ENCODE data around the gene OR51B6. TPM values are rescaled to one million over a fixed set of nuclear protein-coding genes. Genes with fewer than 3 reads are reported as not detected.

OR51B6 gene
- total and polyA plus RNA-seq, 2 of the 13 experiments (the other 11 are each of a cell fraction or from before 2014, with no cell fraction given), result not detected

- Histone ChIP-seq H3K27me3 (ENCODE audit: control insufficient read depth in 1 of 2, insufficient read depth in 2 of 2, low read length in 2 of 2) (no peaks in the 10 kb centered on the region), H3K9me3 (ENCODE audit: low read length) (no peaks in the 10 kb centered on the region), H3K4me3 (replicated peaks in 1 of 3; ENCODE audit: insufficient read depth in 1 of 3, low read depth in 2 of 3, low read length in 3 of 3) (no peak overlapping the region), H3K79me2 (ENCODE audit: insufficient read depth, low read length) (no peaks in the 10 kb centered on the region), H2AFZ (ENCODE audit: low read length) (no peak overlapping the region), H4K20me1 (ENCODE audit: insufficient read depth, low read length) (0 out of 2 replicates have a peak, but pooled peaks cover 3% of the 10 kb centered on the region), H3K4me1 (ENCODE audit: insufficient read depth, low read length) (no peaks in the 10 kb centered on the region), H3K9ac (ENCODE audit: insufficient read depth, low read depth, low read length) (no peak overlapping the region), H3K27ac (ENCODE audit: extremely low read length, insufficient read depth, low read length) (no peak overlapping the region), H3K4me2 (ENCODE audit: low read depth, low read length) (no peak overlapping the region), H3K36me3 (replicated peaks in 1 of 2; ENCODE audit: control insufficient read depth in 1 of 2, insufficient read depth in 2 of 2, low read length in 2 of 2) (no peaks in the 10 kb centered on the region)
- DNase-seq (ENCODE audit: low spot score), result no peak
- intact Hi-C loops (cut with micrococcal nuclease; ENCODE audit: unreplicated experiment), result no loop called here
- in situ Hi-C loops (cut with HindIII; ENCODE audit: extremely low pct_ligation_motif_present, low pct_unique_long_range_greater_than_20kb), result loop anchor here (5.0 to 10.0 kb wide), 2 partner anchors 182 to 260 kb away; partner anchors contain the start of gene OR51V1
- POLR2A ChIA-PET, result no interaction called here
- no peak for FAIRE-seq
- no peak for TF ChIP-seq JARID2 (CRISPR knock-in tag; IDR thresholded peaks at IDR 0.05; ENCODE audit: insufficient replicate concordance)
- TF ChIP-seq ZBTB1 (CRISPR knock-in tag; IDR thresholded peaks at IDR 0.05; ENCODE audit: borderline replicate concordance), result no peak
- TF ChIP-seq ZNF282 (IDR thresholded peaks at IDR 0.05; ENCODE audit: partially characterized antibody), result no peak
- TF ChIP-seq RXRB (CRISPR knock-in tag; IDR thresholded peaks at IDR 0.05; ENCODE audit: borderline replicate concordance), result no peak
- no peak for TF ChIP-seq ZBTB10 (CRISPR knock-in tag; IDR thresholded peaks at IDR 0.05; ENCODE audit: borderline replicate concordance)
- no peak for TF ChIP-seq PCBP1 (IDR thresholded peaks at IDR 0.05; ENCODE audit: borderline replicate concordance, low read depth, low read length)
- no peak for TF ChIP-seq MED8 (CRISPR knock-in tag; IDR thresholded peaks at IDR 0.05; ENCODE audit: insufficient replicate concordance)
- TF ChIP-seq ZNF335 (CRISPR knock-in tag; IDR thresholded peaks at IDR 0.05), result no peak
- no peak for TF ChIP-seq ZNF883 (CRISPR knock-in tag; IDR thresholded peaks at IDR 0.05; ENCODE audit: not compliant biosample characterization)
- TF ChIP-seq ATF6 (CRISPR knock-in tag; conservative IDR thresholded peaks at IDR 0.05), result no peak
- TF ChIP-seq ZMYM4 (CRISPR knock-in tag; IDR thresholded peaks at IDR 0.05), result no peak
- BruUV-seq (replicated peaks), result no TSS peak
- CTCF ChIA-PET (ENCODE audit: low intra/inter-chr PET ratio, low total read pairs), result no interaction called here
- WGBS (ENCODE audit: low lambda C conversion rate), result 0% methylated on average over 2 of the region's 2 CpGs
- no peak for ATAC-seq
Measured at GRCh38 chr11:5384335-5384734, 33.0 kb downstream of the OR51B6 start.
